Esophagus (tissue), 2 donors: ENCODE measurements around the gene FBXW5. TPM values are rescaled to one million over a fixed set of nuclear protein-coding genes. Genes with fewer than 3 reads are reported as not detected.

ENCODE experiments used
- H3K27ac ChIP-seq, 2 donors: one replicate each; pipeline ENCODE4 v1.5.1; 2013; ENCODE audit warnings: low read depth in 2 of 2, mild to moderate bottlenecking in 2 of 2, inconsistent platforms in 1 of 2, low read length in 1 of 2, moderate library complexity in 1 of 2
- H3K27me3 ChIP-seq, 2 donors: one replicate each; pipeline ENCODE4 v1.6.1; 2013; ENCODE audit warnings: low read length in 2 of 2, control low read depth in 1 of 2, mild to moderate bottlenecking in 1 of 2; ENCODE audit not compliant: insufficient read depth in 2 of 2, control insufficient read depth in 1 of 2
- H3K36me3 ChIP-seq, 2 donors: one replicate each; pipeline ENCODE4 v1.6.1; 2013; ENCODE audit warnings: low read length in 1 of 2; ENCODE audit not compliant: control insufficient read depth in 2 of 2, insufficient read depth in 2 of 2
- H3K4me1 ChIP-seq, 2 donors: one replicate each; pipeline ENCODE4 v1.6.1; 2013; ENCODE audit warnings: low read length in 1 of 2; ENCODE audit not compliant: control insufficient read depth in 2 of 2, insufficient read depth in 2 of 2
- H3K4me3 ChIP-seq, 2 donors: one replicate each; pipeline ENCODE4 v1.5.1; 2013; ENCODE audit warnings: low read length in 2 of 2, mild to moderate bottlenecking in 2 of 2, low read depth in 1 of 2, moderate library complexity in 1 of 2
- H3K9me3 ChIP-seq, 2 donors: one replicate each; pipeline ENCODE4 v1.6.1; 2013; ENCODE audit warnings: mild to moderate bottlenecking in 2 of 2, low read depth in 1 of 2, low read length in 1 of 2, moderate library complexity in 1 of 2; ENCODE audit not compliant: control insufficient read depth in 2 of 2, insufficient read depth in 1 of 2
- WGBS, 2 donors: extraction: QIAGEN DNeasy Blood & Tissue Kit; methylation state at CpG; one replicate each; pipeline ENCODE4 v1.1.7; 2013; 5-methylcytosine and 5-hydroxymethylcytosine counted together
- polyA plus RNA-seq, 2 donors: library from polyadenylated mRNA; stranded (reverse); fragments of 200-250 nt; gene quantifications; one replicate each; pipeline ENCODE4 v1.2.3, GENCODE V29; 2013
- donor health status: healthy with polysubstance abuse.
- donor health status: Bipolar disorder and iron deficiency.

Gene FBXW5
- polyA plus RNA-seq, 2 donors, result 91.4 to 97.3 TPM

DNA sequence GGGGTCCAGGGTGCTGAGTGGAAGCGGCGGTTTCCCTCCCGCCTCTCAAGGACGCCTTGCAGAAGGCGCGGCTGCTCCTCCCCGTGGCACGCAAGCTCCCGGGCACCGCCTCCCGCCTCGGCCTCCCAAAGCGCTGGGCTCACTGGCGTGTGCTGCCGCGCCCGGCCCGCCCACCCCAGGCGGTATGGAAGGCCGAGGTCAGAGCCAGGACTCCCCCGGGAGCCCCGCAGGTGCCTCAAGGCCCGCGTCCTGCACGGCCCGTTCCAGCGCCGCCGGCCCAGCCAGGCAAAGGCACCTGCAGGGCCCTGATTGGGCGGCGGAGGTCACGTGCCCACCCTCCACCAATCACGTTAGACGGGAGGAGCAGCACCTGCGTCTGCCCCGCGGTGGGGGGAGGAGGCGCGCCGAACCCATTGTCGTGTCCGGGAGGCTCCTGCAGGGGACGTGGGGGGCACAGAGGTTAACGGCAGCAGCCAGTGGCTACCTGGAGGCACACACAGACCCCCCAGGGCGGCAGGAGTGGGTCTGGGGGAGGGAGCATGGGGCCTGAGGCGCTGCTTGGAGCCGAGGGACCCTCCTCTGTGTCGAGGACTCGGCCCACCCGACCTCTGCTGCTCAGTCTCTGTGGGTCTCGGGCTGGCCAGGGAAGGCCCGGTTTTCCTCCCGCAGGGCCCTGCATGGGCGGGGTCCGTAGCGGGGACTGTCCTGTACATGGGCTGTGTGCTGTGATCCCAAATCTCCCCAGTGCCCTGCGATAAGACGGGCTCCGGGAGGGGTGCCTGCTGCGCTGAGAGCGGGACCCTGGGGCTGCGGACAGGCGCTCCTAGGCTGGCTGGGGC lies 5.5 kb upstream of the FBXW5 start:
- Histone ChIP-seq H3K4me3 (peak overlapping the region; percentile 56 to 65), H3K27ac (peak overlapping the region; percentile 95 to 96), H3K27me3 (no peaks in the 10 kb centered on the region), H3K4me1 (peaks cover 3 to 7% of the 10 kb centered on the region in 2 donors), H3K36me3 (no peaks in the 10 kb centered on the region), H3K9me3 (no peaks in the 10 kb centered on the region)
- WGBS, 2 donors, result 2% methylated on average over 48 to 63 of the region's 63 CpGs

DNA sequence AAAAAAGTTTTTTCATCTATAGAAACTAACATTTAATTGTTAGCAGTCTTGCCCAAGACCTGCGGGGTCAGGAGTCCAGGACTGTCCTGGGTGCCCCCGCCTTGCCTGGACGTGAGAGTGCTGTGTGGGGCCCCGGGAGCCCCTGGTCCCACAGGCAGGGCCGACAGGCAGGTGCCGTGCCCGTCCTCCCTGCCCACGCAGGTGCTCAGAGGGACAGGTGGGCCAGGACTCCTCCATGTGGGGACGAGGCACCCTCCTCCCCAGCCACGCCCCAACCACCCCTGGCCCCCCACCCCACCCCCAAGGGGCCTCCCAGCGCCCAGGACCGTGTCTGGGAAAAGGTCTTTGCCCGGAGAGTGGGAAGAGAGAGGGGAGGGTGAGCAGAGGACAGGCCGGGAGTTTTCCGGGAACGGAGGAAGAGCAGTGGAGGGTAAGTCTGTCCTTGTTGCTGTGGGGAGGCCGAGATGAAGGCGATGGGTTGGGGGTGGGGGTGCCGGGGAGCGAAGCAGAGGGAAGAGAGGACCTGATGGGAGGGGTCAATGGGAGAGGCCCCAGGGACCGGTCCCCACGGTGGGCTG lies 4.8 kb upstream of the FBXW5 start:
- no peaks in the 10 kb centered on the region for H3K36me3 ChIP-seq
- H3K4me1 ChIP-seq, result peaks cover 3 to 7% of the 10 kb centered on the region in 2 donors
- no peaks in the 10 kb centered on the region for H3K9me3 ChIP-seq
- 13 to 18% methylated on average over 17 to 22 of the region's 22 CpGs for WGBS, 2 donors
- peak overlapping the region; percentile 95 to 96 for H3K27ac ChIP-seq
- peak overlapping the region; percentile 56 to 65 for H3K4me3 ChIP-seq
- H3K27me3 ChIP-seq, result no peaks in the 10 kb centered on the region

- Histone ChIP-seq H3K9me3 (no peaks in the 10 kb centered on the region), H3K27ac (peak overlapping the region; percentile 47 to 73), H3K27me3 (no peaks in the 10 kb centered on the region), H3K4me3 (no peak overlapping the region), H3K4me1 (peaks cover 8 to 11% of the 10 kb centered on the region in 2 donors), H3K36me3 (peaks cover 0 to 3% of the 10 kb centered on the region in 2 donors)
- WGBS, 2 donors, result 36 to 51% methylated on average over 13 to 15 of the region's 15 CpGs
These were observed 3.5 kb upstream of the FBXW5 start for GRCh38 chr9:136947955-136948510.

DNA sequence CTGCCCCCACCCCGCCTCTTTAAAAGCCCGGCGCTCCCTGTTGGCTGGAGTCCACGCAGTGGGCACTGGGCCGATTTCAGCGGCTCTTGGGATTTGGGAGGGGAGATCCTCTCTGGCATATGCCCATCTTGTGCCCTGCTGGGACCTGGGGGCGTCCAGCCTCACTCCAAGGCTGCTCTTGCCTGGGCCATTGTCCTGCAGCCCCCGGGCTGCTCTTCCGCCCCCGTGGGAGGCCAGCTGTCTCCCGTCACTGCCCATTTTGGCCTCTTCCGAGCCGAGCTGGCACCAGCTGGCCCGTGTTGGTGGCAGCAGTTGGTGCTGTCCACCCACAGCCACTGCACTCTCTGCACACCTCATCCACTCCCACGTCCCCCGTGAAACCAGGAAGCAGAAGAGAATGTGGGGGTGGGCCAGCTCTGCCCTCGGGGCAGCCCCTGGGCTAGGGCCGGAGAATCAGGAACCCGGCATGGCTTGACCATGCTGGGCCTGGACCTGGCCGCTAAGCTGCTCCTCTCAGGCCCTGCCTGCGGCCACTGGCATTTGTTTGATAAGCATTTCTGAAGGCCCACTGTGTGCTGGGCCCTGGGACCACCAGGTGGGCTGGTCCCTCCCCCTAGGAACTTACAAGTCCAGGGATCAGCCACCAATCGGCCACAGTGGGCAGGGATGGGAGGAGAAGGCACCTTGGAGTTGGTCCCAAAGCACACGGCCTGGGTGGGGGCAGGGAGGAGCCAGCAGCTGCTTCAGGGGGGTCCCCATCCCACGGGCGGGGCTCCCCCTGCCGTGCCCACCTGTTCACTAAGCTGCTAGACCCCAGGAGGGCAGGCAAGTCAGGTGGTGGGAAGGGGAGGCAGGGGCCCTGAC lies 2.7 kb upstream of the FBXW5 start:
- Histone ChIP-seq H3K4me1 (peaks cover 12 to 19% of the 10 kb centered on the region in 2 donors), H3K27me3 (no peaks in the 10 kb centered on the region), H3K9me3 (no peaks in the 10 kb centered on the region), H3K27ac (peak overlapping the region; percentile 47 to 73), H3K36me3 (peaks cover 1 to 11% of the 10 kb centered on the region in 2 donors), H3K4me3 (no peak overlapping the region)
- 49 to 54% methylated on average over 19 to 26 of the region's 26 CpGs for WGBS, 2 donors

GRCh38 chr9:136946228-136947027 lies 1.9 kb upstream of the FBXW5 start:
- H3K27ac ChIP-seq, result no peak overlapping the region
- peaks cover 4 to 19% of the 10 kb centered on the region in 2 donors for H3K36me3 ChIP-seq
- 80 to 81% methylated on average over 27 of the region's 27 CpGs for WGBS, 2 donors
- H3K27me3 ChIP-seq, result no peaks in the 10 kb centered on the region
- H3K9me3 ChIP-seq, result no peaks in the 10 kb centered on the region
- no peak overlapping the region for H3K4me3 ChIP-seq
- H3K4me1 ChIP-seq, result peaks cover 12 to 20% of the 10 kb centered on the region in 2 donors

GRCh38 chr9:136945333-136946227 lies 1.0 kb upstream of the FBXW5 start:
- H3K27ac ChIP-seq, result no peak overlapping the region

DNA sequence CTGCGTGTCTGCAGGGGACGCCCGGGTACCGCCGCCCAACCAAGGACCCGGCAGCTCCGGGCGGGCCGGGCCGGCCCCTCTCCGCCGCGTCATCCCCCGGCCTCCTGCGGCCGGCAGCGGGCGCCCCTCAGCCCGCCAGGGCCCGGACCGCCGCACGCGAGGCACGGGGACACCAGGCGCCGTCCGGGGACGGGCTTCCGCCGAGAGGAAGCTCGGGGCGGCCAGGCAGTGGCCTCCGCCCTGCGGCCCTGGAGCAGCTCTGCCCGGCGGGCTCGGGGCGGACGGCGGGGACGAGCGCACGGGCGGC lies 373 bp downstream of the FBXW5 start:
- 0 to 1% methylated on average over 27 to 45 of the region's 45 CpGs for WGBS, 2 donors
- Histone ChIP-seq H3K36me3 (peaks cover 13 to 42% of the 10 kb centered on the region in 2 donors), H3K4me1 (peaks cover 9 to 15% of the 10 kb centered on the region in 2 donors), H3K4me3 (peak overlapping the region; percentile 81 to 94), H3K27me3 (no peaks in the 10 kb centered on the region), H3K27ac (peak overlapping the region; percentile 84 to 89), H3K9me3 (no peaks in the 10 kb centered on the region)

More at GRCh38 chr9:136945333-136946227, 1.0 kb upstream of the FBXW5 start:
- Histone ChIP-seq H3K36me3 (peaks cover 7 to 28% of the 10 kb centered on the region in 2 donors), H3K9me3 (no peaks in the 10 kb centered on the region), H3K27me3 (no peaks in the 10 kb centered on the region), H3K4me1 (peaks cover 12 to 20% of the 10 kb centered on the region in 2 donors), H3K4me3 (no peak overlapping the region)
- 79 to 80% methylated on average over 29 to 30 of the region's 30 CpGs for WGBS, 2 donors
